Hypothalamus (tissue), 51 donors: Measurements from ENCODE around the gene DCBLD2.
"Not testable (repeated sequence)": the region's sequence is repeated elsewhere in the genome, so short reads cannot be mapped to it uniquely, and the experiment has no call there.

ENCODE experiments used
- DNase-seq, 51 donors: peaks; one replicate each; lab custom pipeline; 2025; lab: John Stamatoyannopoulos, UW

DCBLD2 gene

DNA sequence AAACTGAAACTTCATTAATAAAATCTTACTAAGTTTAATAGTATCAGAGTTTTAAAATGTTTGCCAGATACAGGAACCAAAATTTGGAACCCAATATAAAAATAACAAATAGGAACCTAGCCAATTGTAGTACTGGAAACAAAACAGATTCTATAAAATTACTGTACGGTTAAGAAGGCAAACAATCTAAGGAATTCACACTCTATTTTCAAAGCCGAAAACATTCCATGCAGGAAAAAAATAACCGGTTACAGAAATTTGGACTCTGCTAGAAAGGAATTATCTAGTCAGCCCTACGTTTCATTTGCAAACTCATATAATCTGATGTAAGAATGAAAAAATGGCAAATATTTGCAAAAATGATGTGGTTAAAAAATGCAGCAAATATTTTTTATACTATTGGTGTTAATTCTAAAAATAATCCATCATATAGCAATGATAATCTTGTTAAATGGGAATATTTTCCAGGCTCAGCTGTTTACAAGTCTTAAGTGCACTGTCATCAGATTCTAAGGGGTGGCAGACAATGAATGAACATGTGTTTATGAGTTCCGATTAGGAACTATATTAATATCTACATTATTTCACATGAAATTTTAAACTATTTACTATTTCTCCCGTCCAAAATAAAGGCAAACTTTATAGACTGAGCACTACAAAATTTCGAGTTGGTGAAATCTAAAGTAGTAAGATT is 58.1 kb downstream of the DCBLD2 start:
- DNase-seq: no peak

- DNase-seq: no peak
Observed at GRCh38 chr3:98839846-98840245, 61.6 kb downstream of the DCBLD2 start.

- not testable (repeated sequence) for DNase-seq
Observed at GRCh38 chr3:98831060-98831459, 70.4 kb downstream of the DCBLD2 start.

GRCh38 chr3:98829246-98829832 is 72.2 kb downstream of the DCBLD2 start:
- DNase-seq: no peak

DNA sequence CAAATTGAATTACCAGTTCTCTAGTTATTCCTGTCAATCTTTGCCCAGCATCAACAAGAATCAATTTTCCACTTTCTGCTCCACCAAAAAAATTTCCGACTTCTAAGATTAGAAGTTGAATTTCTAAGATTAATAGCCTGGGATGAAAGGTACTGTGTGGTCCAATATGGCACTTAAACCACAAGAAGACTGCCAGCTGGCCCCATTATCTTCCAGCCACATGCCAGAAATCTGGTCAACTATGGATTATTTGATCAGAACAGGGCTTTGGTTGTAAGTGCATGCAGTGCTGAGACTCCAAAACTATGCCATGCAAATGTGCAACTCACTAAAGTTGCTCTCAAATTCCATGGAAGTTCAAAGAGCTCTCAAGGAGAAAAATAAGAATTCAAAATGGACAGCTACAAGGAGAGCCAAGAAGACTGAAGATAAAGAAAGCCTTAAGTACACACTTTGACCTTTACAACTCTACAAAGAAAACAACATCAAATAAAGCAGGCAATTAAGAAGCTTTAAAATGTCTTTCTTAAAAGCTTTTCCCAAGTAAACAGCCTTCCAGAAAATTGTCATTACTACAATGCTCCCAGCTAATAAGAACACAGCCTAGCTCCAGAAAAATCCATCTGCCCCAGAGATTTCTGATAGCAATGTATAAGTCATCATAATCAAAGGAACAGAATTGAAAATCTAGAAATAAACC is 74.1 kb downstream of the DCBLD2 start:
- no peak for DNase-seq

GRCh38 chr3:98826126-98826525 is 75.4 kb downstream of the DCBLD2 start:
- no peak for DNase-seq

- no peak for DNase-seq
Observed at GRCh38 chr3:98824256-98824655, 77.2 kb downstream of the DCBLD2 start.

DNA sequence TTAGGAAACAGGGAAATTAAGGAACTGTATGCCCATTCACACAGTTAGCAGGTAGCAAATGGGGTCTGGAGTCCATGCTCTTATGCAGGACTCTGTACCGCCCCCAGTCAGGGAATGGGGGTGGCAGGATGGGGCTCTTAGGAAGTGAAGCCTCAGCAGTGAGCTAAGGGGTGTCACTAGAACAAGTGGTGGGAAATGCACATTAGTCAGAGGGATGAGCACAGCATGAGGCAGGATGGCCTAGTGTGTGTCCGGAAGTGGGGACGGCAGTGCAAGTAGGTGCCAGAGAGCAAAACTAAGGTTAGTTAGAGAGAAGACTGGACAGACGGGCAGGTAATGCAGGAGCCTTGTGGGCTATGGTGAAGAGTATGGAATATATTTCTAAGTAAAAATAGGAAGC is 77.7 kb downstream of the DCBLD2 start:
- DNase-seq: no peak

- DNase-seq: no peak
Observed at GRCh38 chr3:98821063-98821462, 80.4 kb downstream of the DCBLD2 start.

GRCh38 chr3:98817547-98818041 is 83.9 kb downstream of the DCBLD2 start:
- DNase-seq: peak in 1 of 51 donors; percentile 72

- no peak for DNase-seq
Observed at GRCh38 chr3:98814817-98815420, 86.6 kb downstream of the DCBLD2 start.

GRCh38 chr3:98812851-98813374 is 88.6 kb downstream of the DCBLD2 start:
- DNase-seq: peak in 1 of 51 donors; percentile 17

GRCh38 chr3:98811048-98811447 is 90.4 kb downstream of the DCBLD2 start:
- DNase-seq: no peak

DNA sequence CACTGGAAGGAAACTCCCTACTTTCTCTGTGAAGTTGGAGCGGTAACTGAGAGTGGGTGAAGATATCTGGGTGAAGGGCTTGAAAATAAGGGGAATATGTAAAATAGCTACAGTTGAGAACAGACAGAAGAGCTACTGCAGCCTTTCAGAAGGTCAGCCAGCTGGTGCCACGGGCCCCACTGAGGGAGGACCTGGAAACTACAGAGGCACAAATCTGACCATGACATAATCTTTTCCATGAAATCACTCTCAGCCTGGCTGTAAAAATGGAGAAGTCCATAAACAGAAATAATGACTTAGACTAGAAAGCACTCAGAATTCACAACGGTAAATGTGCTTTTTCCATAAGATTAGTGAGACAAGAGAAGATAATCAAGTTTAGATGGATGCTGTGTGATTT is 91.9 kb downstream of the DCBLD2 start:
- DNase-seq: no peak

GRCh38 chr3:98808071-98808470 is 93.4 kb downstream of the DCBLD2 start:
- DNase-seq: no peak

DNA sequence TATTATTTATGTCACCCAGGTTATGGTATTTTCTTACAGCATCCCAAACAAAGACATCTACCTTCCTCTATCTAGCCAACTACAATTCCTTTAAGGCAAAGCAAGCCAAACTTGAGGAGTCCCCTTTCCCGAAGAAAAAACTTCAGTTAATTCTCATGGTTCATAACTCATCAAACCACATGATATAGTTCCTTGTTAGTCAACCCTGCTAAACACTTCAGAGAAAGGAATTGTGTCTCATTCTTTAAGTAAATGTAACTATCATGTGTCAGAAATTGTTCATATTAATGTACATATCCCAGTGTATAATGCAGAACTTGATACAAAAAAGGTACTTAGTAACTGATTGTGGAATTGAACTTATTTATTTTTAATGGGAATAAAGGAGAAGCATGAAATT is 93.9 kb downstream of the DCBLD2 start:
- no peak for DNase-seq

DNA sequence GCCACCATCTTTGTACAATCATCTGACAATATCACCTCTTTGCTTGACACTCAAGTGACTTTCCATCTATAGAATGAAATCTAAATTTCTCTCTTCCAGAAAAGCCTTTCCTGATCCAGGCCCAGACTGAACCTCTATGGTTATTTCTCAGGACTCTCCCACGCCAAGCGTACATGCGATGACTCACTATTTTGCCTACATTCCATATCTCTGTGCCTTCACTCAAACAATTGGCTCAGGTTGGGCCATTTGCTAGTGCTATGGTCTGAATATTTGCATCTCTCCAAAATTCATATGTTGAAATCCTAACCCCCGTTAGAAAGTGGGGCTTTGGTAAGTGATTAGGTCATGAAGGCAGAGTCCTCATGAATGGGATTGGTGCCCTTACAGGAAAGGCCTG is 94.5 kb downstream of the DCBLD2 start:
- no peak for DNase-seq

GRCh38 chr3:98806521-98806920 is 95.0 kb downstream of the DCBLD2 start:
- DNase-seq: no peak

- DNase-seq: no peak
Observed at GRCh38 chr3:98805571-98805970, 95.9 kb downstream of the DCBLD2 start.

GRCh38 chr3:98801043-98801747 is 100.3 kb downstream of the DCBLD2 start:
- DNase-seq: no peak

DNA sequence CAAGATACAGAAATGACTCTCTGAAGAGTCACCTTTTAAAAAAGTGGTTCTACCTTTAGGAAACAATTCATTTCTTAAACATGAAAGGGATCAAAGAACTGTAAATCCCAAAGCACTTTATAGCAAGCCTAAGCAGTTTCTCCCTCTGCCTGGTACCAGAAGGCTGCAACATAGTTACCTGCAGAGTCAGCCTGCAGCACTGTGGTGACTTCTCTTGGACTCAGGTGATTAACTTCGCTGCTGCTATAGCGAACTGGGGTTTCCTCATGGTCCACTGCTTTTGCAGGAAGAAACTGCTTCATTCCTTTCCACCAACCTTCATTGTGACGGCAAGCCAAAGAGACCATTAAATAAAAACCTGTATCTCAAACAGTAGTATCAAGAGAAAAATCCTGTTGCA is 101.1 kb downstream of the DCBLD2 start:
- DNase-seq: no peak
